ENCODE results near the gene ZMYND10.

The ZMYND10 gene

GRCh38 chr3:50373146-50374051, 27.9 kb upstream of the ZMYND10 start:
- H3K4me3 ChIP-seq (ENCODE audit: low read length): no peak overlapping the region
- DNase-seq (ENCODE audit: low read depth, low spot score): no peak

- peak; percentile 72 for DNase-seq (ENCODE audit: low read depth, low spot score)
- H3K4me3 ChIP-seq (ENCODE audit: low read length): no peak overlapping the region
These were observed 26.8 kb upstream of the ZMYND10 start for GRCh38 chr3:50372349-50372748.

GRCh38 chr3:50371133-50371685, 25.7 kb upstream of the ZMYND10 start:
- no peak overlapping the region for H3K4me3 ChIP-seq (ENCODE audit: low read length)
- DNase-seq (ENCODE audit: low read depth, low spot score): no peak

- DNase-seq (ENCODE audit: low read depth, low spot score): no peak
These were observed 25.1 kb upstream of the ZMYND10 start for GRCh38 chr3:50370594-50370993.

GRCh38 chr3:50369012-50369670, 23.6 kb upstream of the ZMYND10 start:
- no peak overlapping the region for H3K4me3 ChIP-seq (ENCODE audit: low read length)
- no peak for DNase-seq (ENCODE audit: low read depth, low spot score)

More at GRCh38 chr3:50370594-50370993, 25.1 kb upstream of the ZMYND10 start:
- no peak overlapping the region for H3K4me3 ChIP-seq (ENCODE audit: low read length)

GRCh38 chr3:50365842-50366220, 20.3 kb upstream of the ZMYND10 start:
- no peak for DNase-seq (ENCODE audit: low read depth, low spot score)
- peak overlapping the region; percentile 60 for H3K4me3 ChIP-seq (ENCODE audit: low read length)

GRCh38 chr3:50365080-50365841, 19.7 kb upstream of the ZMYND10 start:
- H3K4me3 ChIP-seq (ENCODE audit: low read length): peak overlapping the region; percentile 60
- DNase-seq (ENCODE audit: low read depth, low spot score): peak; percentile 85

- DNase-seq (ENCODE audit: low read depth, low spot score): no peak
- no peak overlapping the region for H3K4me3 ChIP-seq (ENCODE audit: low read length)
These were observed 19.1 kb upstream of the ZMYND10 start for GRCh38 chr3:50364573-50365079.

GRCh38 chr3:50359760-50360110, 14.2 kb upstream of the ZMYND10 start:
- H3K4me3 ChIP-seq (ENCODE audit: low read length): peak overlapping the region; percentile 90
- DNase-seq (ENCODE audit: low read depth, low spot score): no peak

- peak within 1 kb of the TSS; percentile 90 for H3K4me3 ChIP-seq (ENCODE audit: low read length)
- peak; percentile 98 for DNase-seq (ENCODE audit: low read depth, low spot score)
These were observed 13.6 kb upstream of the ZMYND10 start, which contains the start of gene TMEM115 for GRCh38 chr3:50358911-50359759. TMEM115 (minus strand) TSS chr3:50359521; CDS start chr3:50359063, 458 bp downstream.

- no peak for DNase-seq (ENCODE audit: low read depth, low spot score)
- peak overlapping the region; percentile 90 for H3K4me3 ChIP-seq (ENCODE audit: low read length)
These were observed 12.9 kb upstream of the ZMYND10 start for GRCh38 chr3:50358355-50358910.

GRCh38 chr3:50357481-50357880, 11.9 kb upstream of the ZMYND10 start:
- no peak overlapping the region for H3K4me3 ChIP-seq (ENCODE audit: low read length)
- no peak for DNase-seq (ENCODE audit: low read depth, low spot score)

- no peak for DNase-seq (ENCODE audit: low read depth, low spot score)
- H3K4me3 ChIP-seq (ENCODE audit: low read length): no peak overlapping the region
These were observed 11.0 kb upstream of the ZMYND10 start for GRCh38 chr3:50356553-50356952.

GRCh38 chr3:50355829-50356552, 10.5 kb upstream of the ZMYND10 start:
- no peak for DNase-seq (ENCODE audit: low read depth, low spot score)
- H3K4me3 ChIP-seq (ENCODE audit: low read length): no peak overlapping the region

GRCh38 chr3:50354850-50355249, 9.3 kb upstream of the ZMYND10 start:
- DNase-seq (ENCODE audit: low read depth, low spot score): no peak
- H3K4me3 ChIP-seq (ENCODE audit: low read length): no peak overlapping the region

- no peak overlapping the region for H3K4me3 ChIP-seq (ENCODE audit: low read length)
- no peak for DNase-seq (ENCODE audit: low read depth, low spot score)
These were observed 8.7 kb upstream of the ZMYND10 start for GRCh38 chr3:50354186-50354764.
